GM10847 (cell line): Measurements from ENCODE around the gene NHERF1.

Source experiments
- POLR2A ChIP-seq: IDR thresholded peaks from 2 replicates; pipeline ENCODE4 v1.6.1; 2011; ENCODE audit not compliant: insufficient read length; ENCODE audit errors: extremely low read depth

NHERF1 gene

GRCh38 chr17:74740641-74741387, 7.6 kb upstream of the NHERF1 start:
- TF ChIP-seq POLR2A: no peak

- no peak for TF ChIP-seq POLR2A
Observed at GRCh38 chr17:74742153-74742515, 6.3 kb upstream of the NHERF1 start.

- no peak for TF ChIP-seq POLR2A
Observed at GRCh38 chr17:74742978-74743545, 5.4 kb upstream of the NHERF1 start.

GRCh38 chr17:74743755-74744154, 4.7 kb upstream of the NHERF1 start:
- no peak for TF ChIP-seq POLR2A

- TF ChIP-seq POLR2A: no peak
Observed at GRCh38 chr17:74744349-74744713, 4.1 kb upstream of the NHERF1 start.

GRCh38 chr17:74744714-74745547, 3.5 kb upstream of the NHERF1 start:
- TF ChIP-seq POLR2A: no peak

GRCh38 chr17:74745548-74746177, 2.8 kb upstream of the NHERF1 start:
- TF ChIP-seq POLR2A: no peak

GRCh38 chr17:74746376-74746775, 2.1 kb upstream of the NHERF1 start:
- TF ChIP-seq POLR2A: no peak

- no peak for TF ChIP-seq POLR2A
Observed at GRCh38 chr17:74746922-74747321, 1.5 kb upstream of the NHERF1 start.

- no peak for TF ChIP-seq POLR2A
Observed at GRCh38 chr17:74748279-74748528, 224 bp upstream of the NHERF1 start.

- no peak for TF ChIP-seq POLR2A
Observed at GRCh38 chr17:74749279-74750038, 1.0 kb downstream of the NHERF1 start.

GRCh38 chr17:74750039-74750326, 1.6 kb downstream of the NHERF1 start:
- no peak for TF ChIP-seq POLR2A

GRCh38 chr17:74750327-74751069, 2.1 kb downstream of the NHERF1 start:
- TF ChIP-seq POLR2A: no peak

GRCh38 chr17:74752415-74752814, 4.0 kb downstream of the NHERF1 start:
- TF ChIP-seq POLR2A: no peak
